ENCODE data around the gene COL25A1. TPM values are rescaled to one million over a fixed set of nuclear protein-coding genes. Genes with fewer than 3 reads are reported as not detected.

COL25A1 gene
- total RNA-seq, 1 experiment from 2014 or later, result 4.2 TPM

- no peak overlapping the region for H3K4me2 ChIP-seq (ENCODE audit: insufficient read depth, insufficient read length, low read length)
Observed at GRCh38 chr4:109183931-109184490, 118.4 kb downstream of the COL25A1 start.

More at GRCh38 chr4:109183931-109184490, 118.4 kb downstream of the COL25A1 start:
- Histone ChIP-seq H3K4ac (ENCODE audit: low read depth, low read length) (no peak overlapping the region), H2BK120ac (ENCODE audit: low read depth, low read length, poor library complexity, severe bottlenecking) (no peak overlapping the region), H2BK20ac (ENCODE audit: low read depth, low read length, poor library complexity, severe bottlenecking) (no peak overlapping the region), H2AK5ac (ENCODE audit: insufficient read length, low read length) (no peak overlapping the region), H4K20me1 (ENCODE audit: control insufficient read depth, insufficient read depth, insufficient read length) (no peaks in the 10 kb centered on the region), H4K5ac (ENCODE audit: insufficient read length, low read depth, low read length) (no peak overlapping the region), H3K79me2 (ENCODE audit: insufficient read depth, low read length) (no peaks in the 10 kb centered on the region), H3K14ac (ENCODE audit: insufficient read depth, low read length) (no peak overlapping the region), H4K8ac (replicated peaks; ENCODE audit: insufficient read length, low read depth, low read length) (no peak overlapping the region), H3K4me1 (ENCODE audit: insufficient read depth, low read length) (peaks cover 2% of the 10 kb centered on the region; the same call in 1 of the 2 replicates), H3K9ac (ENCODE audit: extremely low read depth, insufficient read length, low read length) (no peak overlapping the region), H3K23ac (ENCODE audit: insufficient read length, low read depth, low read length) (no peak overlapping the region), H4K91ac (ENCODE audit: insufficient read length, low read depth, low read length) (no peak overlapping the region), H3K27ac (ENCODE audit: insufficient read length, low read depth, low read length) (no peak overlapping the region), H3K18ac (ENCODE audit: insufficient read length, low read depth, low read length) (no peak overlapping the region), H2BK15ac (ENCODE audit: low read depth, low read length) (no peak overlapping the region), H2AFZ (ENCODE audit: low read length) (no peak overlapping the region), H3K79me1 (ENCODE audit: insufficient read depth, low read depth, low read length, poor library complexity, severe bottlenecking) (no peaks in the 10 kb centered on the region), H2BK5ac (ENCODE audit: insufficient read length, low read length) (no peak overlapping the region), H3K9me3 (ENCODE audit: control insufficient read depth, low read depth, low read length) (no peaks in the 10 kb centered on the region), H3K23me2 (ENCODE audit: insufficient read length, low read depth, low read length, poor library complexity, severe bottlenecking) (no peaks in the 10 kb centered on the region), H3T11ph (ENCODE audit: low read length) (no peak overlapping the region), H3K27me3 (ENCODE audit: insufficient read depth, low read length) (no peaks in the 10 kb centered on the region), H2BK12ac (ENCODE audit: insufficient read length, low read depth, low read length) (no peak overlapping the region), H3K56ac (ENCODE audit: insufficient read length, low read depth, low read length) (no peak overlapping the region)
- Mint-ChIP-seq H3K9me3 (peaks cover 2 to 7% of the 10 kb centered on the region in 2 experiments; a peak in 3 of 5 replicates), H3K27me3 (ENCODE audit: low read depth) (no peaks in the 10 kb centered on the region), H3K27ac (peak overlapping the region in 1 of 3 experiments; percentile 59; a peak in 1 of 7 replicates), H3K4me1 (peaks cover 48 to 59% of the 10 kb centered on the region in 2 experiments), H3K36me3 (ENCODE audit: insufficient read depth in 1 of 3, low read depth in 3 of 3) (peaks cover 2 to 14% (median 2%) of the 10 kb centered on the region in 3 experiments; a peak in 6 of 7 replicates), H3K4me3 (no peak overlapping the region)
- WGBS (ENCODE audit: extremely low coverage, insufficient read length, low lambda C conversion rate), result no CpG with 5 or more reads among the region's 3 CpGs
- TF ChIP-seq, protein P1, sequence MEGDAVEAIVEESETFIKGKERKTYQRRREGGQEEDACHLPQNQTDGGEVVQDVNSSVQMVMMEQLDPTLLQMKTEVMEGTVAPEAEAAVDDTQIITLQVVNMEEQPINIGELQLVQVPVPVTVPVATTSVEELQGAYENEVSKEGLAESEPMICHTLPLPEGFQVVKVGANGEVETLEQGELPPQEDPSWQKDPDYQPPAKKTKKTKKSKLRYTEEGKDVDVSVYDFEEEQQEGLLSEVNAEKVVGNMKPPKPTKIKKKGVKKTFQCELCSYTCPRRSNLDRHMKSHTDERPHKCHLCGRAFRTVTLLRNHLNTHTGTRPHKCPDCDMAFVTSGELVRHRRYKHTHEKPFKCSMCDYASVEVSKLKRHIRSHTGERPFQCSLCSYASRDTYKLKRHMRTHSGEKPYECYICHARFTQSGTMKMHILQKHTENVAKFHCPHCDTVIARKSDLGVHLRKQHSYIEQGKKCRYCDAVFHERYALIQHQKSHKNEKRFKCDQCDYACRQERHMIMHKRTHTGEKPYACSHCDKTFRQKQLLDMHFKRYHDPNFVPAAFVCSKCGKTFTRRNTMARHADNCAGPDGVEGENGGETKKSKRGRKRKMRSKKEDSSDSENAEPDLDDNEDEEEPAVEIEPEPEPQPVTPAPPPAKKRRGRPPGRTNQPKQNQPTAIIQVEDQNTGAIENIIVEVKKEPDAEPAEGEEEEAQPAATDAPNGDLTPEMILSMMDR (conservative IDR thresholded peaks at IDR 0.05), result no peak
- DNase-seq, result no peak
